ENCODE measurements around the gene ARMC5.

GRCh38 chr16:31438414-31438813 lies 20.9 kb upstream of the ARMC5 start:
- TF ChIP-seq CTCF (IDR thresholded peaks at IDR 0.05), result no peak
- TF ChIP-seq POLR2A (IDR thresholded peaks at IDR 0.05; ENCODE audit: low read depth), result no peak
- no peak for TF ChIP-seq POLR2AphosphoS5 (IDR thresholded peaks at IDR 0.05)

Measured in esophagus muscularis mucosa (tissue), 3 donors.